CD4-positive, alpha-beta T cell (primary cell): ENCODE measurements around the gene COA8. TPM values are rescaled to one million over a fixed set of nuclear protein-coding genes. Genes with fewer than 3 reads are reported as not detected.

Experiments used
- ATAC-seq: fragments of 200-7000 bp; cut with Tn5 transposase; one replicate; pipeline ENCODE4 v1.10.0; 2022; ENCODE audit warnings: mild to moderate bottlenecking; ENCODE audit not compliant: poor library complexity
- CTCF ChIA-PET: fragments of 350-600 bp; sonication (Branson Sonifier 250); formaldehyde crosslinking; loops from one replicate; lab custom pipeline; 2021; ENCODE audit warnings: antibody characterized with exemption, inconsistent platforms; lab: Charles Lee
- POLR2A ChIA-PET: fragments of 350-600 bp; sonication (Branson Sonifier 250); formaldehyde crosslinking; loops from one replicate; lab custom pipeline; 2021; ENCODE audit warnings: antibody characterized with exemption, inconsistent platforms; lab: Charles Lee
- DNase-seq, 14 experiments: peaks; one replicate each; pipeline ENCODE4 v3.0.0-alpha.2; 2013 to 2020; ENCODE audit warnings: mixed read lengths in 2 of 14
- H3K27ac ChIP-seq, 2 donors: one replicate each; pipeline versions ENCODE4 v1.5.1 to v1.7.0; 2013; ENCODE audit warnings: low read length in 2 of 2, low read depth in 1 of 2, mild to moderate bottlenecking in 1 of 2
- H3K27me3 ChIP-seq, 2 experiments: 1 replicate in 1 of 2; 2 replicates in 1 of 2; pipeline versions ENCODE4 v1.6.1 to v1.7.0; 2013; ENCODE audit warnings: low read length in 2 of 2, control low read depth in 1 of 2, mild to moderate bottlenecking in 1 of 2, moderate library complexity in 1 of 2; ENCODE audit not compliant: insufficient read depth in 2 of 2, control insufficient read depth in 1 of 2
- H3K36me3 ChIP-seq: one replicate; pipeline ENCODE4 v1.6.1; 2013; ENCODE audit warnings: low read length, control low read depth; ENCODE audit not compliant: insufficient read depth
- H3K4me1 ChIP-seq: one replicate; pipeline ENCODE4 v1.6.1; 2013; ENCODE audit warnings: low read length, control low read depth; ENCODE audit not compliant: insufficient read depth
- H3K4me3 ChIP-seq: one replicate; pipeline ENCODE4 v1.5.1; 2013; ENCODE audit warnings: mild to moderate bottlenecking, low read length, moderate library complexity
- H3K9me3 ChIP-seq, 2 experiments: 1 replicate in 1 of 2; 2 replicates in 1 of 2; pipeline versions ENCODE4 v1.6.1 to v1.7.0; 2013; ENCODE audit warnings: low read length in 2 of 2, mild to moderate bottlenecking in 2 of 2, control low read depth in 1 of 2, moderate library complexity in 1 of 2; ENCODE audit not compliant: control insufficient read depth in 1 of 2, insufficient read depth in 1 of 2
- H3K27ac Mint-ChIP-seq: one replicate; pipeline ENCODE4 v1.8.0; 2020; ENCODE audit warnings: mixed read lengths
- H3K27me3 Mint-ChIP-seq: one replicate; pipeline ENCODE4 v1.8.0; 2021; ENCODE audit warnings: mixed read lengths
- H3K36me3 Mint-ChIP-seq: one replicate; pipeline ENCODE4 v1.8.0; 2021; ENCODE audit warnings: low read depth, mixed read lengths
- H3K4me1 Mint-ChIP-seq: one replicate; pipeline ENCODE4 v1.8.0; 2021; ENCODE audit warnings: low read depth, mixed read lengths
- H3K4me3 Mint-ChIP-seq: one replicate; pipeline ENCODE4 v1.8.0; 2020; ENCODE audit warnings: mild to moderate bottlenecking, mixed read lengths
- H3K9me3 Mint-ChIP-seq: one replicate; pipeline ENCODE4 v1.8.0; 2020; ENCODE audit warnings: mixed read lengths
- intact Hi-C, 2 experiments: fragments of 100-400 bp; cut with DNase I in 1 of 2; cut with micrococcal nuclease in 1 of 2; formaldehyde crosslinking; loops; one replicate each; pipeline versions ENCODE4 v1.15.1 to v1.9.0; 2023 to 2025; cut with DNase I, micrococcal nuclease
- total RNA-seq, 174 experiments: library from RNA in 2 of 174; stranded (reverse) in 2 of 174; gene quantifications; one replicate each; pipeline ENCODE4 v1.2.3 and lab custom pipeline; 2021 to 2026
- TF ChIP-seq, protein P1 (sequence below): fragments of 200-600 bp; IDR thresholded peaks from one replicate; pipeline ENCODE4 v1.8.0; 2022; ENCODE audit warnings: antibody characterized with exemption, mild to moderate bottlenecking

The COA8 gene
- total RNA-seq, 2 experiments from 2014 or later: 9.1 to 10.7 TPM

GRCh38 chr14:103539056-103539825 is 23.5 kb upstream of the COA8 start:
- Histone ChIP-seq H3K27ac (no peak overlapping the region), H3K36me3 (peaks cover 8% of the 10 kb centered on the region), H3K4me1 (no peaks in the 10 kb centered on the region), H3K9me3 (no peaks in the 10 kb centered on the region), H3K27me3 (peaks cover 6 to 8% of the 10 kb centered on the region in 2 experiments), H3K4me3 (no peak overlapping the region)
- TF ChIP-seq, protein P1, sequence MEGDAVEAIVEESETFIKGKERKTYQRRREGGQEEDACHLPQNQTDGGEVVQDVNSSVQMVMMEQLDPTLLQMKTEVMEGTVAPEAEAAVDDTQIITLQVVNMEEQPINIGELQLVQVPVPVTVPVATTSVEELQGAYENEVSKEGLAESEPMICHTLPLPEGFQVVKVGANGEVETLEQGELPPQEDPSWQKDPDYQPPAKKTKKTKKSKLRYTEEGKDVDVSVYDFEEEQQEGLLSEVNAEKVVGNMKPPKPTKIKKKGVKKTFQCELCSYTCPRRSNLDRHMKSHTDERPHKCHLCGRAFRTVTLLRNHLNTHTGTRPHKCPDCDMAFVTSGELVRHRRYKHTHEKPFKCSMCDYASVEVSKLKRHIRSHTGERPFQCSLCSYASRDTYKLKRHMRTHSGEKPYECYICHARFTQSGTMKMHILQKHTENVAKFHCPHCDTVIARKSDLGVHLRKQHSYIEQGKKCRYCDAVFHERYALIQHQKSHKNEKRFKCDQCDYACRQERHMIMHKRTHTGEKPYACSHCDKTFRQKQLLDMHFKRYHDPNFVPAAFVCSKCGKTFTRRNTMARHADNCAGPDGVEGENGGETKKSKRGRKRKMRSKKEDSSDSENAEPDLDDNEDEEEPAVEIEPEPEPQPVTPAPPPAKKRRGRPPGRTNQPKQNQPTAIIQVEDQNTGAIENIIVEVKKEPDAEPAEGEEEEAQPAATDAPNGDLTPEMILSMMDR: no peak
- H3K27me3 Mint-ChIP-seq: no peaks in the 10 kb centered on the region
- no peaks in the 10 kb centered on the region for H3K4me1 Mint-ChIP-seq
- POLR2A ChIA-PET: interaction anchor here (1.0 kb wide), 1 partner anchor 18 kb away, joined by 3 read pairs; no protein-coding TSS in a partner anchor
- intact Hi-C loops: no loop called here
- no peak overlapping the region for H3K27ac Mint-ChIP-seq
- CTCF ChIA-PET: no interaction called here
- DNase-seq (no peak), ATAC-seq (no peak)
- H3K9me3 Mint-ChIP-seq: no peaks in the 10 kb centered on the region
- no peaks in the 10 kb centered on the region for H3K36me3 Mint-ChIP-seq
- no peak overlapping the region for H3K4me3 Mint-ChIP-seq

DNA sequence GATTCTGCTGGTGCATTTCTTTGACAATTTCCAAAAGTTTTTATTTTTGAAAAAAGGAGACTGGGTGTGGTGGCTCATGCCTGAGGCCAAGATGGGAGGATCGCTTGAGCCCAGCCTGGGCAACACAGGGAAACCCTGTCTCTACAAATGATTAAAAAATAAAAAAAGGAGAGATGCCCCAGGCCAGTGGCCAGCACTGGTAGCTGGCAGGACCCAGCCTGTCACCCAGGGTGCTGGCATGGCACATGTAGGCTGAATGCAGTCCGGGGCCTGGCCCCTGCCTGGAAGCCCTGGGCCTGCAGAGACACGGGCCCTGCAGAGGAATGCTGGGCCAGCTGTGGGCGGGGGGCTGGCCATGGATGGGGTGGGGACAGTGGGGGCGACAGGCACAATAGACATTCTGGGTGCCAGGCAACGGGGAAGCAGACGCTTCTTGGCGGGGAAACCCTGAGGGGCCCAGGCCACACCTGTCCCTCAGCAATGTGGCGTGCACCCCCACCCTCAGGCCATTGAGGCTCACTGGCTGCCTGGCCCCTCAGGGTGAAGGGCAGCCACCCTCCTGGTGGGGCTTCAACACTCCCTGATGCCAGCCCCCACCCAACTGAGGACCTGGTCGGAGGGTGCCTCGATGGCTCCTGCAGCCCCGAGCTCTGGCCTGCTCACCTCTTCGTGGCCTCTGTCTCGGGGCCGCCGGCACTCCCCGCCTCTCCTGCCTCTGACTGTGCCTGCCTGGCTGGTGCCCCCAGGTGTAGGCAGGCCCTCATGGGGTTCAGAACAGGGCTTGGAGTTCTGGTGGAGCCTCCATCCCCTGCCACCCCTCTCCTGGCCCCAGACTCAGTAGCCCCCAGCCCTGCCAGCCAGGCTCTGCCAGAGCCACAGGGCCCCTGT is 21.7 kb upstream of the COA8 start:
- CTCF ChIA-PET: no interaction called here
- TF ChIP-seq, protein P1: no peak
- Mint-ChIP-seq H3K4me3 (no peak overlapping the region), H3K4me1 (no peaks in the 10 kb centered on the region), H3K27me3 (no peaks in the 10 kb centered on the region), H3K9me3 (no peaks in the 10 kb centered on the region), H3K27ac (no peak overlapping the region), H3K36me3 (no peaks in the 10 kb centered on the region)
- DNase-seq (no peak), ATAC-seq (no peak)
- H3K36me3 ChIP-seq: no peaks in the 10 kb centered on the region
- H3K9me3 ChIP-seq: no peaks in the 10 kb centered on the region
- no peak overlapping the region for H3K27ac ChIP-seq
- H3K4me3 ChIP-seq: no peak overlapping the region
- no peaks in the 10 kb centered on the region for H3K4me1 ChIP-seq
- intact Hi-C loops: no loop called here
- POLR2A ChIA-PET: no interaction called here
- peaks cover 6 to 8% of the 10 kb centered on the region in 2 experiments for H3K27me3 ChIP-seq

DNA sequence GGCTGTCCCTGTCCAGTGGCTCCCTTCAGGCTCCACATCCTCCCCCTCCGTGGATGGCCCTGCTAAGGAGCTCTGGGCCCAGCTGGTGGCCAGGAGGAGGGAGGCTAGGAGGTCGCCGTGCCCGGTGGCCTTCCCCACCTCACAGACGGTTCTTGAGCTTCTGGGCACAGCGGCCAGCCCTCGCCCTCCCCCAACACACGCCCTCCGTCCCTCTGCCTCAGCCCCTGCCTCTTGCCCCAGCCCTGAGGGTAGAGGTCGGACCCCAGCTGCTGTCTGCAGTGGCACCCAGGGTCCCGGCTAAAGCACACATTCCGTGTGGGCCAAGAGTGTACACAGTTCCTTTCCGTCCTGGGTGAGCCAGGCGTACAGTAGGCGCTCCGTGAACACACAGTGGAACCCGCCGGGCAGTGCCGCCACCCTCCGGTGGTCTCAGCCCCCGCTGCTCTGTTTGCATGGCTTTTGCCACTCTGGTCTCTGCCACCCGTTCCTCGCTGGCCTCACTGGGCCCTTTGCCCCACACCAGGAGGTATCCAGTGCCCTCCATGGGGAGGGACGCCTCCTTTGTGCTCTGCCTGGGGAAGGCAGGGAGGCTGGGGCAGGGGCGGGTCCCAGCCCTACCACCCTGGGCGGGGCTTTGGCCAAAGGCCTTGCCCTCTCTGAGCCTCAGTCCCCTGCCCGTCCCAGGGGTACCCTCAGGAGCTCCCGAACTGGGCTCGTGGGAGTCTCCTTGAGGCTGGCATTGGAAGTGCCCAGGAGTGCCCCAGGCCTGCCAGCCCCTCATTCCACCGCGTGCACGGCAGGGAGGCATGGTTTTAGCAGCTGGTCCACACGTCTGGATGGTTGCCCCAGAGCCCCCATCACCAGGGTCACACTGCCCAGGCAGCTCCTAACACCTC is 20.8 kb upstream of the COA8 start:
- Histone ChIP-seq H3K4me3 (no peak overlapping the region), H3K9me3 (no peaks in the 10 kb centered on the region), H3K27ac (no peak overlapping the region), H3K36me3 (no peaks in the 10 kb centered on the region), H3K4me1 (peaks cover 6% of the 10 kb centered on the region), H3K27me3 (peaks cover 6 to 8% of the 10 kb centered on the region in 2 experiments)
- ATAC-seq: no peak
- Mint-ChIP-seq H3K27me3 (no peaks in the 10 kb centered on the region), H3K9me3 (no peaks in the 10 kb centered on the region), H3K36me3 (no peaks in the 10 kb centered on the region), H3K4me1 (no peaks in the 10 kb centered on the region), H3K27ac (no peak overlapping the region), H3K4me3 (no peak overlapping the region)
- ChIA-PET CTCF (interaction anchor here (1.4 kb wide), 1 partner anchor 42 kb away, joined by 3 read pairs; no protein-coding TSS in a partner anchor), POLR2A (interaction anchor here (1.2 kb wide), 2 partner anchors 12 to 21 kb away, joined by 4 read pairs; partner anchors contain the start of gene TRMT61A)
- TF ChIP-seq, protein P1: no peak
- intact Hi-C loops: no loop called here
- DNase-seq: no peak
